ENCODE data around the gene GNB1. TPM values are rescaled to one million over a fixed set of nuclear protein-coding genes. Genes with fewer than 3 reads are reported as not detected.

Gene GNB1
- total and polyA plus RNA-seq, 2 donors (not counting 1 experiment from before 2014, with no cell fraction given): 91.3 to 485 TPM

GRCh38 chr1:1777950-1778662 lies 112.8 kb downstream of the GNB1 start, which contains the start of gene NADK:
TSS of gene NADK (minus strand) at chr1:1778470. CDS start at chr1:1765406, 13,064 bp downstream.
- Histone ChIP-seq H3K27me3 (ENCODE audit: control insufficient read depth, insufficient read depth, low read length) (no peaks in the 10 kb centered on the region), H3K9ac (ENCODE audit: insufficient read depth, low read length) (peak within 1 kb of the TSS; percentile 82), H3K4me3 (replicated peaks in 1 of 4; ENCODE audit: control extremely low read depth in 1 of 4, insufficient read depth in 1 of 4, low read depth in 3 of 4, low read length in 4 of 4) (peak within 1 kb of the TSS; percentile 75 to 89 (median 77)), H3K27ac (ENCODE audit: insufficient read depth, low read length) (peak within 1 kb of the TSS; percentile 75), H3K36me3 (ENCODE audit: control insufficient read depth, insufficient read depth, low read length) (no peaks in the 10 kb centered on the region), H2AFZ (ENCODE audit: low read length) (peak within 1 kb of the TSS; percentile 64), H3K4me1 (ENCODE audit: control insufficient read depth, extremely low read depth, insufficient read depth, low read length) (peaks cover 18% of the 10 kb centered on the region), H3K4me2 (ENCODE audit: extremely low read depth, insufficient read depth, low read length) (peak within 1 kb of the TSS; percentile 95), H4K20me1 (ENCODE audit: control insufficient read depth, extremely low read depth, insufficient read depth, low read length) (no peaks in the 10 kb centered on the region), H3K9me3 (ENCODE audit: control insufficient read depth, insufficient read depth, low read depth, low read length) (no peaks in the 10 kb centered on the region), H3K79me2 (ENCODE audit: control insufficient read depth, insufficient read depth, low read length) (peaks cover 41% of the 10 kb centered on the region)
- no peak for TF ChIP-seq EZH2 (IDR thresholded peaks at IDR 0.05; ENCODE audit: low read length, missing control alignments)
- no peak for TF ChIP-seq CTCF (conservative IDR thresholded peaks at IDR 0.05 in 1 of 2, IDR thresholded peaks at IDR 0.05 in 1 of 2; ENCODE audit: low read depth in 1 of 2, low read length in 2 of 2)
- DNase-seq (ENCODE audit: low read depth in 2 of 2): peak; percentile 32 to 39

- no peak for TF ChIP-seq CTCF (conservative IDR thresholded peaks at IDR 0.05 in 1 of 2, IDR thresholded peaks at IDR 0.05 in 1 of 2; ENCODE audit: low read depth in 1 of 2, low read length in 2 of 2)
- peak overlapping the region; percentile 95 for H3K4me2 ChIP-seq (ENCODE audit: extremely low read depth, insufficient read depth, low read length)
- peak overlapping the region; percentile 75 for H3K27ac ChIP-seq (ENCODE audit: insufficient read depth, low read length)
- DNase-seq (ENCODE audit: low read depth in 2 of 2): peak; percentile 38 to 71
- H3K4me3 ChIP-seq (replicated peaks in 1 of 4; ENCODE audit: control extremely low read depth in 1 of 4, insufficient read depth in 1 of 4, low read depth in 3 of 4, low read length in 4 of 4): peak overlapping the region; percentile 75 to 89 (median 77)
- no peaks in the 10 kb centered on the region for H3K36me3 ChIP-seq (ENCODE audit: control insufficient read depth, insufficient read depth, low read length)
- H3K9ac ChIP-seq (ENCODE audit: insufficient read depth, low read length): peak overlapping the region; percentile 82
- no peaks in the 10 kb centered on the region for H3K9me3 ChIP-seq (ENCODE audit: control insufficient read depth, insufficient read depth, low read depth, low read length)
- H2AFZ ChIP-seq (ENCODE audit: low read length): peak overlapping the region; percentile 64
- H3K79me2 ChIP-seq (ENCODE audit: control insufficient read depth, insufficient read depth, low read length): peaks cover 43% of the 10 kb centered on the region
- no peaks in the 10 kb centered on the region for H4K20me1 ChIP-seq (ENCODE audit: control insufficient read depth, extremely low read depth, insufficient read depth, low read length)
- peaks cover 12% of the 10 kb centered on the region for H3K4me1 ChIP-seq (ENCODE audit: control insufficient read depth, extremely low read depth, insufficient read depth, low read length)
- H3K27me3 ChIP-seq (ENCODE audit: control insufficient read depth, insufficient read depth, low read length): no peaks in the 10 kb centered on the region
These were observed 113.3 kb downstream of the GNB1 start for GRCh38 chr1:1777583-1777899.

GRCh38 chr1:1776672-1777582 lies 114.0 kb downstream of the GNB1 start:
- no peaks in the 10 kb centered on the region for H4K20me1 ChIP-seq (ENCODE audit: control insufficient read depth, extremely low read depth, insufficient read depth, low read length)
- H3K79me2 ChIP-seq (ENCODE audit: control insufficient read depth, insufficient read depth, low read length): peaks cover 48% of the 10 kb centered on the region
- peak overlapping the region; percentile 95 for H3K4me2 ChIP-seq (ENCODE audit: extremely low read depth, insufficient read depth, low read length)
- H3K4me1 ChIP-seq (ENCODE audit: control insufficient read depth, extremely low read depth, insufficient read depth, low read length): peaks cover 8% of the 10 kb centered on the region
- H3K9me3 ChIP-seq (ENCODE audit: control insufficient read depth, insufficient read depth, low read depth, low read length): no peaks in the 10 kb centered on the region
- no peaks in the 10 kb centered on the region for H3K36me3 ChIP-seq (ENCODE audit: control insufficient read depth, insufficient read depth, low read length)
- no peak overlapping the region for H2AFZ ChIP-seq (ENCODE audit: low read length)
- peak overlapping the region; percentile 75 to 89 (median 77) for H3K4me3 ChIP-seq (replicated peaks in 1 of 4; ENCODE audit: control extremely low read depth in 1 of 4, insufficient read depth in 1 of 4, low read depth in 3 of 4, low read length in 4 of 4)
- TF ChIP-seq CTCF (conservative IDR thresholded peaks at IDR 0.05 in 1 of 2, IDR thresholded peaks at IDR 0.05 in 1 of 2; ENCODE audit: low read depth in 1 of 2, low read length in 2 of 2) (no peak), EZH2 (IDR thresholded peaks at IDR 0.05; ENCODE audit: low read length, missing control alignments) (no peak)
- no peaks in the 10 kb centered on the region for H3K27me3 ChIP-seq (ENCODE audit: control insufficient read depth, insufficient read depth, low read length)
- no peak for DNase-seq (ENCODE audit: low read depth in 2 of 2)
- H3K27ac ChIP-seq (ENCODE audit: insufficient read depth, low read length): no peak overlapping the region
- H3K9ac ChIP-seq (ENCODE audit: insufficient read depth, low read length): no peak overlapping the region
